PC-9 (cell line): ENCODE results near the gene PITX1.

Source experiments
- CTCF ChIP-seq: fragments of 200-600 bp; sonication (generic); conservative IDR thresholded peaks from 2 replicates; pipeline ENCODE4 v1.6.1; 2017; ENCODE audit warnings: mixed run types, antibody characterized with exemption, mild to moderate bottlenecking, moderate library complexity
- EZH2 ChIP-seq: fragments of 200-600 bp; sonication (generic); IDR thresholded peaks from 2 replicates; pipeline ENCODE4 v1.8.0; 2017; ENCODE audit warnings: antibody characterized with exemption, low read depth

GRCh38 chr5:135051872-135052271 is 17.8 kb upstream of the PITX1 start:
- TF ChIP-seq CTCF (no peak), EZH2 (no peak)
